HG03575 (cell line): ENCODE results near the gene USP36.

ENCODE experiments used
- ATAC-seq: cut with Tn5 transposase; IDR thresholded peaks from one replicate; pipeline ENCODE4 v1.9.1; 2021; ENCODE audit not compliant: unreplicated experiment, insufficient number of reproducible peaks, low FRiP score; ENCODE audit errors: extremely low read depth

Gene USP36

GRCh38 chr17:78842881-78843565, 2.4 kb upstream of the USP36 start:
- ATAC-seq = no peak

GRCh38 chr17:78840530-78840779, 159 bp downstream of the USP36 start:
- ATAC-seq = no peak

GRCh38 chr17:78839762-78840529, 668 bp downstream of the USP36 start:
- ATAC-seq = no peak

- ATAC-seq = no peak
Observed at GRCh38 chr17:78839235-78839761, 1.3 kb downstream of the USP36 start.

GRCh38 chr17:78838574-78839005, 2.0 kb downstream of the USP36 start:
- ATAC-seq = no peak

- no peak for ATAC-seq
Observed at GRCh38 chr17:78836420-78837021, 4.1 kb downstream of the USP36 start.

- ATAC-seq = no peak
Observed at GRCh38 chr17:78834571-78834970, 6.0 kb downstream of the USP36 start.

GRCh38 chr17:78832541-78832810, 8.1 kb downstream of the USP36 start:
- no peak for ATAC-seq

GRCh38 chr17:78831688-78832540, 8.7 kb downstream of the USP36 start:
- no peak for ATAC-seq

GRCh38 chr17:78829477-78829876, 11.1 kb downstream of the USP36 start:
- no peak for ATAC-seq

GRCh38 chr17:78828470-78829185, 12.0 kb downstream of the USP36 start:
- no peak for ATAC-seq

- ATAC-seq = no peak
Observed at GRCh38 chr17:78826836-78827509, 13.6 kb downstream of the USP36 start.

GRCh38 chr17:78826421-78826820, 14.2 kb downstream of the USP36 start:
- no peak for ATAC-seq

- ATAC-seq = no peak
Observed at GRCh38 chr17:78825696-78826095, 14.9 kb downstream of the USP36 start.

GRCh38 chr17:78824240-78824639, 16.4 kb downstream of the USP36 start:
- ATAC-seq = no peak

GRCh38 chr17:78823282-78824046, 17.1 kb downstream of the USP36 start:
- no peak for ATAC-seq

GRCh38 chr17:78822552-78822951, 18.1 kb downstream of the USP36 start:
- no peak for ATAC-seq

- ATAC-seq = no peak
Observed at GRCh38 chr17:78821961-78822360, 18.7 kb downstream of the USP36 start.
